ENCODE results near the gene CD300H. TPM values are rescaled to one million over a fixed set of nuclear protein-coding genes. Genes with fewer than 3 reads are reported as not detected.

Gene CD300H
- total RNA-seq, 1 experiment from 2014 or later, result not detected

- CTCF ChIA-PET, result interaction anchor here (1.1 kb wide), 1 partner anchor 60 kb away, joined by 3 read pairs; no protein-coding TSS in a partner anchor
- H3K27me3 Mint-ChIP-seq (ENCODE audit: unreplicated experiment), result peaks cover 94% of the 10 kb centered on the region
- TF ChIP-seq CTCF (IDR thresholded peaks at IDR 0.05; ENCODE audit: unreplicated experiment), result no peak
- H3K4me1 Mint-ChIP-seq (ENCODE audit: low read depth, unreplicated experiment), result no peaks in the 10 kb centered on the region
- H3K4me3 Mint-ChIP-seq (ENCODE audit: low read depth, unreplicated experiment), result no peak overlapping the region
- no peaks in the 10 kb centered on the region for H3K36me3 Mint-ChIP-seq (ENCODE audit: insufficient read depth, unreplicated experiment)
- H3K27ac Mint-ChIP-seq (ENCODE audit: unreplicated experiment), result no peak overlapping the region
- no peak for DNase-seq
- no peaks in the 10 kb centered on the region for H3K9me3 Mint-ChIP-seq (ENCODE audit: low read depth, unreplicated experiment)
- intact Hi-C loops (cut with micrococcal nuclease; ENCODE audit: unreplicated experiment), result no loop called here
- BruUV-seq (replicated peaks), result no TSS peak
These were observed 29.9 kb upstream of the CD300H start for GRCh38 chr17:74597069-74597790.

- intact Hi-C loops (cut with micrococcal nuclease; ENCODE audit: unreplicated experiment), result no loop called here
- no peak for DNase-seq
- Mint-ChIP-seq H3K36me3 (ENCODE audit: insufficient read depth, unreplicated experiment) (no peaks in the 10 kb centered on the region), H3K4me1 (ENCODE audit: low read depth, unreplicated experiment) (no peaks in the 10 kb centered on the region), H3K9me3 (ENCODE audit: low read depth, unreplicated experiment) (no peaks in the 10 kb centered on the region), H3K27me3 (ENCODE audit: unreplicated experiment) (peaks cover 90% of the 10 kb centered on the region), H3K4me3 (ENCODE audit: low read depth, unreplicated experiment) (no peak overlapping the region), H3K27ac (ENCODE audit: unreplicated experiment) (no peak overlapping the region)
- TF ChIP-seq CTCF (IDR thresholded peaks at IDR 0.05; ENCODE audit: unreplicated experiment), result no peak
- BruUV-seq (replicated peaks), result no TSS peak
- CTCF ChIA-PET, result no interaction called here
These were observed 27.9 kb upstream of the CD300H start for GRCh38 chr17:74595037-74595750.

- H3K4me3 Mint-ChIP-seq (ENCODE audit: low read depth, unreplicated experiment), result no peak within 1 kb of the TSS
These were observed 25.0 kb upstream of the CD300H start, which contains the start of gene CD300LD for GRCh38 chr17:74592087-74592990. Gene CD300LD, minus strand, starts transcription at chr17:74592283. Its CDS starts 81 bp downstream, at chr17:74592202.

More at GRCh38 chr17:74592087-74592990, 25.0 kb upstream of the CD300H start, which contains the start of gene CD300LD:
- Mint-ChIP-seq H3K9me3 (ENCODE audit: low read depth, unreplicated experiment) (no peaks in the 10 kb centered on the region), H3K27ac (ENCODE audit: unreplicated experiment) (no peak within 1 kb of the TSS), H3K4me1 (ENCODE audit: low read depth, unreplicated experiment) (no peaks in the 10 kb centered on the region), H3K36me3 (ENCODE audit: insufficient read depth, unreplicated experiment) (no peaks in the 10 kb centered on the region), H3K27me3 (ENCODE audit: unreplicated experiment) (peaks cover 90% of the 10 kb centered on the region)
- no TSS peak for BruUV-seq (replicated peaks)
- intact Hi-C loops (cut with micrococcal nuclease; ENCODE audit: unreplicated experiment), result no loop called here
- TF ChIP-seq CTCF (IDR thresholded peaks at IDR 0.05; ENCODE audit: unreplicated experiment), result no peak
- no peak for DNase-seq
- CTCF ChIA-PET, result no interaction called here
